ENCODE data around the gene CLDN4.
"Not testable (repeated sequence)": the region's sequence is repeated elsewhere in the genome, so short reads cannot be mapped to it uniquely, and the experiment has no call there.

The CLDN4 gene

DNA sequence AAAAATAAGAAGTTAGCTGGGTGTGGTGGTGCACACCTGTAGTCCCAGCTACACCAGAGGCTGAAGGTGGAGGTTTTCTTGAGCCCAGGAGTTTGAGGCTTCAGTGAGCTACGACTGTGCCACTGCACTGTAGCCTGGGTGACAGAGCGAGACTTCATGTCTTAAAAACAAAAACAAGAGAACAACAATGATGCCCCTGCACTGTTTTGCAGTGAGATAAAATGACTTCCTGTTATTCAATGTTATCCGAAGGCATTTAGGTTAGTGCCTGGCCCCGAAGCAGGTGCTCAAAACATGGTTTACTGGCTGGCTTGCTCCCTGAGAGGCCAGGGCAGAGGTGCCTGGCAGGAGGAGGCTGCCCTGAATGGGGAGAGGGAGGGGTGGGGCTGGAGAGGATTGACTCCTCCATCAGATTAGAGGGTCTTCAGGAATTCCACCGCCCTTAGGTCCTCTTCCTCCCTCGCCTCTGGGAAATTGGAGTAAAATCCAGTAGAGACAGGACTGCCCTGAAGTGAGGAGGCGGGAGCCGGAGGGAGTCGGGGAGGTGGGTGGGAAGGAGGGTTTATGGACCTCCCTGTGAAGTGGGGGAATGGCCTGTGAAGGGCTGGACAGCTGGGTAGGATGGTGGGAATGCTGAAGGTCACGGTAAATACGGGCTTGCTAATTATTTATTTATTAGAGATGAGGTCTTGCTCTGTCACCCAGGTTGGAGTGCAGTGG lies 6.8 kb upstream of the CLDN4 start:
- no peak for DNase-seq

DNA sequence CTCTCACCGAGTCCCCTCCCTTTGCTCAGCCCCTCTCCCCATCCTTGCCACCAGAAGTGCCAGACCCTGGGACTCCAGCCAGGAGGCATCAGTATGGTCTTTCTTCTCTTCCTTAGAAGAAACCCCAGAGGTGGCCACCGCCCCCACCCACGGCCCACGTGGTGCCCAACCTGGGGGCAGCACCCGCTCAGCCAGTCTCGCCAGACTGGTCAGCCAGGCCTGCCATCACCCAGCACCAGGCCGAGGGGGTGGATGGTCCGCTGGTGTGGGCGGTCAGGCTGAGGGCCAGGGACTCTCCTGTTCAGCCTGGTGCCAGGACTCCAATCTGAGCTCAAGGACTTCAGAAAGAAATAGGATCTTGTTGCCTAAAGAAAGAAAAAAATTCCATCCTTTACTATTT lies 5.8 kb upstream of the CLDN4 start:
- no peak for DNase-seq

DNA sequence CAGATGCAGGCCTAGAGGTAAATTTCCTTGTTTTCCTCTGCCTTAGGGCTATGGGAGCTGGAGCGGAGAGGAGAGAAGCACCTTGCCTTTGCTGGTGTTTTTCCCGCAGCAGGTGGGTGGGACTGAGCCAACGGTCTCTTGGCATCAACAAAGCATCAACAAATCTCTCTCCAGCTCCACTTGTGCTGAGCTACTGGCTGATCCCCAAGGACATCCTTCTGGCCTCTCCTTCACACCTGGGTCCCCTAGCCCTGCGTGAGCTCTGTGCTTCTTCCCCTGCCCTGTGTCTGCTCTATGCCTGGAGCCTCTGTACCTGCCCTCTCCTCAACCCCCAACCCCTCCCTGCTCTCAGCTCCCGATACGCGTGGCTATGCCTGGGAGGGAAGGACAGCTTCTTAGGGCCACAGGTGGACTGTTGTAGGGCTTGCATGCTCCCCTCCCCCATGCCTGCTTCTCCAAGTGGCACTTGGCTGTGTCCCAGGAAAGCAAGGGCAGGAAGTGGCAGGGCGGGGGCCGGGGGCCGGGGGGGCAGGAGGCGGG lies 3.2 kb upstream of the CLDN4 start:
- peak; percentile 95 for DNase-seq

DNA sequence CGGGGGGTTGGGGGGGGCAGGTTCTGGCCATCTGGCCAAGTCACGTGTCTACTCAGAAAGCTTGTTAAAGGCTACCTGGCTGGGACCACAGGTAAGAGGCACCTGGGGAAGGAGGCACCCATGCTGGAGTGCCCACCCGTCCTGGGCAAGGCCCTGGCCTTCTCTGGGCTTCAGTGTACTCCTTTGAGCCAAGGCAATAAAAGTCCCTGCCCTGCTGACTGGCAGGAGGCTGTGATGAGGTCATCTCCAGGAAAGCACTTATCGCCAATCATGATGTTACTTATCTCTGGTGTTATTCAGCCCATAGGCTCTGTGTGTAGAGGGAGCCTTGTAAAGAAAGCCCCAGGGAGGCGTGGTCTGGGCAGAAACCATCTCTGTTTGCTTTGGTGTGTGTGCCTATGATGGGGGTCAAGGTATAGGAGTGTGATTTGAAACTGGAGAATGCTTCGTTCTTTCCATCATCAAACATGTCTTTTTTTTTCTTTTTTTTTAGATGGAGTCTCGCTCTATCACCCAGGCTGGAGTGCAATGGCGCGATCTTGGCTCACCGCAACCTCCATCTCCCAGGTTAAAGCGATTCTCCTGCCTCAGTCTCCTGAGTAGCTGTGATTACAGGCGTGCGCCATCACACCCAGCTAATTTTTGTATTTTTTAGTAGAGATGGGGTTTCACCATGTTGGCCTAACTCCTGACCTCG lies 2.5 kb upstream of the CLDN4 start:
- peak; percentile 95 for DNase-seq

DNA sequence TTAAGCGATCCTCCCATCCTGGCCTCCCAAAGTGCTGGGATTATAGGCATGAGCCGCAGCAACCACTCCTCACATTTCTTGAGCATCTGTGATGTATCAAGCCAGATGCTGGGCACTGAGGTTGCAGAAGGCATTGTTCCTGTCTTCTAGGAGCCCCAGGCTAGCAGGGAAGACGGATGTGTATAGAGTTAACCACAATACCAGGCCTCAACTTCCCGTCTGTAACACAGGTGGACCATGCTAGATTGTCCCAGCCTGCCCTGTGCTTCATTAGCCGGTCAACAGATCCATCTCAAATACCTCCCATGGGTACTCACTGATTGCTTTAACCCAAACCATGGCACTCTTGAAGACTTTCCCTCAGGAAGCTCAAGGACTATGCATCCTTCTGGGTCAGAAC lies 1.8 kb upstream of the CLDN4 start:
- no peak for DNase-seq

DNA sequence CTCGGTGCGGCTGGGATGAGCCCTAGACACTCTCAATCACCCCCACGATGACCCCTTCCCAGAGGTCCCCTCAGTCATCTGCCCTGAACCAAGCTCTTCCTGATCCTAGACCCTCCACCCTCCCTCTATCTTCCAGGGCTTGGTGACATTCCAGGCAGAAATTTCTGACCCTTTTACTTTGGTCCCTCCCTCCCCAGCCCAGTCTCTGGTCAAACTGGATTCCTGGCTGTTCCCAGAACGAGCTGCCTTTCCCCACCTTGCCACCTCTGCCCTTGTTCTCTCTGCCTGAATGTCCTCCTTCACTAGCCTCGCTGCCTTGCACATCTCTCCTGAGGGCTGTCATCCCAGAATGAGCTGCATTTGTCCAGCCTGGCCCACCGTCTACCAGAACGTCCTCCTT lies 1.3 kb upstream of the CLDN4 start:
- DNase-seq, result no peak

DNA sequence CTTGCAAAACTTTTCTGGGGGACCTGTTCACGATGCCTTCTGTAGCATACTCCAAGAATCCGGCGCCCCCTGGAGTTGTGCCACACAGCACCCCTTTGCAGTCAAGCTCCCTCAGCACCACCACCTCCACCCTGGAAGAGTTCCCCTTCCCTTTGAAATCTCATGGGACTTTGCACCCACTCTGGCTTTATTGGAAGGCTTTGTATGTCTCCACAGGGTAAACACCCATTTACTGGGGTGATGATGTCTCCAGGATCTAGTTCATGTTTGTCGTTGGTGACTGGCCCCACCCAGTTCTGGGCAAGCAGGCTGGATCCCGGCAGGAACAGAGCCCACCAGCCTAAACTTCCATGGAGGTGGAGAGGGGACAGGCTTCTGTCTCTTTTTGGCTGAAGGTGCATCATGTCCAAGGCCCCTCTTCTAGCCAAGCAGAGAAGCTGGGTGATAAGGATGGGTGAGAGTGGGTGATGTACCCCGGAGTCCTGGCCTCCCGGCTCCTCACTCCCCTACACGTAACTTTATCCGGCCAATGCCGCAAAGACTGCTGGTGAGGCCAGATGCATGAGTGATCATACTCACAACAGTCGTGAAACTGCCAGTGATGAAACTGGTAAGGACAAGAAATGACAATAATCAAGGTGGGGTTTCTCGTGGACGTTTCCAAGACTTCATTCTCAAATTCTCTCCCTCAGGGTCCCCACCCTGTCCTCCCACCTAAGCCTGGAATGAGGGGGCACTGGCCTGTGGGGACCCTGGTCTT lies 695 bp upstream of the CLDN4 start:
- DNase-seq, result no peak

DNA sequence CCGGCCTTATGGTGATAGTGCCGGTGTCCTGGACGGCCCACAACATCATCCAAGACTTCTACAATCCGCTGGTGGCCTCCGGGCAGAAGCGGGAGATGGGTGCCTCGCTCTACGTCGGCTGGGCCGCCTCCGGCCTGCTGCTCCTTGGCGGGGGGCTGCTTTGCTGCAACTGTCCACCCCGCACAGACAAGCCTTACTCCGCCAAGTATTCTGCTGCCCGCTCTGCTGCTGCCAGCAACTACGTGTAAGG lies 713 bp downstream of the CLDN4 start:
- DNase-seq, result no peak

DNA sequence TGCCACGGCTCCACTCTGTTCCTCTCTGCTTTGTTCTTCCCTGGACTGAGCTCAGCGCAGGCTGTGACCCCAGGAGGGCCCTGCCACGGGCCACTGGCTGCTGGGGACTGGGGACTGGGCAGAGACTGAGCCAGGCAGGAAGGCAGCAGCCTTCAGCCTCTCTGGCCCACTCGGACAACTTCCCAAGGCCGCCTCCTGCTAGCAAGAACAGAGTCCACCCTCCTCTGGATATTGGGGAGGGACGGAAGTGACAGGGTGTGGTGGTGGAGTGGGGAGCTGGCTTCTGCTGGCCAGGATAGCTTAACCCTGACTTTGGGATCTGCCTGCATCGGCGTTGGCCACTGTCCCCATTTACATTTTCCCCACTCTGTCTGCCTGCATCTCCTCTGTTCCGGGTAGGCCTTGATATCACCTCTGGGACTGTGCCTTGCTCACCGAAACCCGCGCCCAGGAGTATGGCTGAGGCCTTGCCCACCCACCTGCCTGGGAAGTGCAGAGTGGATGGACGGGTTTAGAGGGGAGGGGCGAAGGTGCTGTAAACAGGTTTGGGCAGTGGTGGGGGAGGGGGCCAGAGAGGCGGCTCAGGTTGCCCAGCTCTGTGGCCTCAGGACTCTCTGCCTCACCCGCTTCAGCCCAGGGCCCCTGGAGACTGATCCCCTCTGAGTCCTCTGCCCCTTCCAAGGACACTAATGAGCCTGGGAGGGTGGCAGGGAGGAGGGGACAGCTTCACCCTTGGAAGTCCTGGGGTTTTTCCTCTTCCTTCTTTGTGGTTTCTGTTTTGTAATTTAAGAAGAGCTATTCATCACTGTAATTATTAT lies 1.2 kb downstream of the CLDN4 start:
- DNase-seq, result no peak

DNA sequence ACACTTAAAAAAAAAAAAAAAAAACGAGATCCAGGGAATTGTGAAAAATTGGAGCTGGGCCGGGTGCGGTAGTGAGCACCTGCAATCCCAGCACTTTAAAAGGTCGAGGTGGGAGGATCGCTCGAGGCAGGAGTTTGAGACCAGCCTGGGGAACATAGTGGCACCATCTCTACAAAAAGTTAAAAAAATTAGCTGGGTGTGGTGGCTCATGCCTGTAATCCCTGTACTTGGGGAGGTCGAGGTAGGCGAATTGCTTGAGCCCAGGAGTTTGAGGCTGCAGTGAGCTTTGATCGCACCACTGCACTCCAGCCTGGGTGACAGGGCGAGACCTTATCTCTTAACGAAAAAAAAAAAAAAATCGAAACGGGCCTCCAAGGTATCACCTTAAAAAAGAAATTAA lies 2.0 kb downstream of the CLDN4 start:
- DNase-seq, result no peak

DNA sequence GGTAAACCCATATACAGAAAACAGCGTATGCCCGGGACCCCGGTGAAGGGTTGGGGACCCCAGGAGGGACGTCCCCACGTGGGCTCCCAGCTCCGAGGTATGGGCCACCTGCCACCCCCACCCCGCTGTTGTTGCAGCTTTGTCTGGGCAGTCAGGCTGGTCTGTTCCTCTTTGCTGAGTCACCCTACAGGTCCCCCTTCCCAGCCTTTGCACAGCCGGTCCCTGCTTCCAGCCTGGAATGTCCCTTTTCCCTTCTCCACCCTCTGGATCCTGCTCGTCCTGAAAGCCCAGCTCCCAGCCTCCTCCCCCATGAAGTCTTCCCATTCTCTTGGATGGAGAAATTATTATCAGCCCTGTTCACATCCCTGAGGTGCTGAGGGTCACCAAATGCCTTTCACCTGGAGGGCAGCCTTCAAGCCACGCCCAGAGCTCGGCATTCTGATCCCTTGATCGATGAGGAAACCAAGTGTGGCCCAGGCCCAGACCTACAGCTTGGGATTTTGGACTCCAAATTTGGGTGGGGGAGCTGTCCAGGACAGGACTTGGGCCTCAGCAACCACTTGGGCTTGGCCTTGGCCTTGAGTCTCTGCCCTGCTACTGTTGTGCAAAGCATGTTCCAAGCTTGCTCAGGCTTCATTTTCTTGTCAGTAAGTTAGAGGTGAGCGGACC lies 2.6 kb downstream of the CLDN4 start:
- DNase-seq, result no peak

DNA sequence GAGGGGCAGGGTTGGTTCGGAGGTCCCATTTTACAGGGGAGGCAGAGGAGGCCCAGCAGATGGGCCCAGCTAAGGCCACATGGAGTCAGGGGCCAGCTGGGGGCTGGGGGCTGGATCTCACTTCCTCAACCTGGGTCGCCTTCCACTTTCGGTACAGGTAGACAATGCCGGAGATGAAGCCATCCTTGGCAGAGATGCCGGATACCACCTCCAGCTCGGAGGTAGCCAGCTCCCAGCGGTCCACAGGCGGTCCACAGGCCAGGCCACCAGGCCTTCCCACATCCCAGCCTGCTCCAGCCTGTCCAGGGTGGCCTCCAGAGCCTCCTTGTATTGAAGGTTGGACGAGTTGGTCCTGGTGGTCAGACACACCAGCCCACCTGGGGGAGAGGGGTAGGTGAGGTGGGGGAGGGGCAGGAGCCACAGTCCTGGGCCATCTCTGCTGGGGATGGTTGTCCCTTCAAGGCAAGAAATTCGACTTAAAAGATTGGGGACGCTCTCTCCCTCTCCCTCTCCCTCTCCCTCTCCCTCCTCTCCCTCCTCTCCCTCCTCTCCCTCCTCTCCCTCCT lies 3.9 kb downstream of the CLDN4 start:
- no peak for DNase-seq

DNA sequence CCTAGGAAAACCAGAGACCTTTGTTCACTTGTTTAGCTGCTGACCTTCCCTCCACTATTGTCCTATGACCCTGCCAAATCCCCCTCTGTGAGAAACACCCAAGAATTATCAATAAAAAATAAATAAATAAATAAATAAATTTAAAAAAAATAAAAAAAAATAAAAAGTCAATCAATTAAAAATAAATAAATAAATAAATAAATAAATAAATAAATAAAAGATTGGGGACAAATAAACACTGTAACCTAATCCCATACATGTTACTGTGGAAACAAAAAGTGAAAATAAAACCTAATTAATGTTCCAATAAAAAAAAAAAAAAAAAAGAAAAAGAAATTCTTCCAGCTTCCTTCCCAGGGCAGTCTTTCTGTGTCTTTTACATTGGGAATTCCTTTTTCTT lies 6.4 kb downstream of the CLDN4 start:
- DNase-seq, result not testable (repeated sequence)

DNA sequence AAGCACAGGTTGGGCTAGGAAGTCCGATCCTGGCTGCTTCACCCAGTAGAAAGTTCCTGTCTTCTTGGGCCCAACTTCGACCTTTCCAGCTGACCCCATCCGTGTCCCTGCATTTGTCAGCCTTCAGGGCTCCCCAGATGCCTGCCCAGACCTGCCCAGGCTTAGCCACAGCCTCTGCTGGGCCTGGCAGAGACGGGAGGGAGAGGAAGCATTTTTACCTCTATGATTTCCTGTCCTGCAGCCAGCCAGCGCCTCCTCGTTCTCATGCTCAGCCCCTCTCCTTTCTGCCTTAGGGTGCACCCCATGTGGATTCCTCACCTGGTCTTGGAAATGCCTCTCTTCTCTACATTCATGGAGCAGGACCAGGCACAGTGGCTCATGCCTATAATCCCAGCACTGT lies 7.8 kb downstream of the CLDN4 start:
- no peak for DNase-seq

DNA sequence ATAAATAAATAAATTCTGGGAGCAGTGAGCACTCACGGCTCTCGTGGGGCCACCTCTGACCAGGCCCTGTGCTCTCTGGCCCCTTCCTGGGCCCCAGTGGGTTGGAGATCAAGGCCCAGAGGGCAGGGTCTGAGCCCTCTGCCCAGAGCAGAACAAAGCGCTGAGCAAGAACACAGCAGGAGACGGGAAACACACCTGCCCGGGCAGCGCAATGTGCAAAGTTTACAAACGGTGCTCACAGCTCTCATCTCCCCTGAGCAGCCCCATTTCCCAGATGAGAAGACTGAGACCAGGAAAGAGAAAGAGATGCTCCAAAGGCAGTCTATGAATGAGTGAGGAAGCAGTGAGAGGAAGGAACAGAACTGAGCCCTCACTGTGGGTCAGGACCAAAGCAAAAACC lies 8.5 kb downstream of the CLDN4 start:
- no peak for DNase-seq

DNA sequence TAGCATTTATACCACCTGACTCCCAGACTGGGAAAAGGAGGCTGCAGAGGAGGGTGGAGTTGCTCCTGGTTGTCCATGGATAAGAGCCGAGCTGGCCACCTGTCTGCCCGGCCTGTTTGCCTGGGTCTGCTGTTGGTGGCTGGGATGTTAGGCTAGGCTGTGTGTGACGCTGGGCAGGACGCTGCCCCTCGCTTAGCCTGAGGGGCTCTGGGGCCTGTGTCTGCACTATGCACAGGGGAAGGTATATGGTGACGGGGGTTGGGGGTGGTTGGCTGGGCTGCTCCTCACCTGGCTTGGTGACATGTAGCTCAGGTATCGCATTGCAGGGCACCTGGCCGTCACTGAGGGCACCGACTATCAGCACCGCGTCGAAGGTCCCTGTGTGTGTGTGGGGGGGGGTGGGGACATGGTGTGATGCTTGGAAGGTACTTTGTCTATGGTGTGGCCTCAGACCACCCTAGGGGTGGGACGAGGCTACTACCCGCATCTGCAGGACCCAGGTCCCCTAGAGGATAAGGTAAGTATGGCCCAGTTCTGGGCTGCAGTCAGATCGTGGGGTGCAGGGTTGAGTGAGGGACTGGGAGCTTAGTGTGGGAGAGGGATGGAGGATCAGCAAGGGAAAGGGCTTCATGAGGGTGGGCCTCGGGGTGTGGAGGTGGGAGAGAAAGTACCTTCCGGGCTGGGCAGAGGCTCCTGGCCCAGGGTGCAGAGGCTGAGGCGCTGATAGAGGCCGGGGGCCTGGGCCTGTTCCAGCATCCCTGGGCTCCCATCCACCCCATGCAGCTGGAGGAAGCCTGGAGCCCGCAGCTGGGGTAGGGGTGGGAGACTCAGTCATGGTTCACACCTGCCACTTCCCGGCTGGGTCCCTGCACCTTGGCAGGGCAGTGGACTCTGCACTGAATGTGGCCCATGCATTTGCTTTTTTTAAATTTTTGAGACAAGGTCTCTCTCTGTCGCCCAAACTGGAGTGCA lies 9.2 kb downstream of the CLDN4 start:
- no peak for DNase-seq

DNA sequence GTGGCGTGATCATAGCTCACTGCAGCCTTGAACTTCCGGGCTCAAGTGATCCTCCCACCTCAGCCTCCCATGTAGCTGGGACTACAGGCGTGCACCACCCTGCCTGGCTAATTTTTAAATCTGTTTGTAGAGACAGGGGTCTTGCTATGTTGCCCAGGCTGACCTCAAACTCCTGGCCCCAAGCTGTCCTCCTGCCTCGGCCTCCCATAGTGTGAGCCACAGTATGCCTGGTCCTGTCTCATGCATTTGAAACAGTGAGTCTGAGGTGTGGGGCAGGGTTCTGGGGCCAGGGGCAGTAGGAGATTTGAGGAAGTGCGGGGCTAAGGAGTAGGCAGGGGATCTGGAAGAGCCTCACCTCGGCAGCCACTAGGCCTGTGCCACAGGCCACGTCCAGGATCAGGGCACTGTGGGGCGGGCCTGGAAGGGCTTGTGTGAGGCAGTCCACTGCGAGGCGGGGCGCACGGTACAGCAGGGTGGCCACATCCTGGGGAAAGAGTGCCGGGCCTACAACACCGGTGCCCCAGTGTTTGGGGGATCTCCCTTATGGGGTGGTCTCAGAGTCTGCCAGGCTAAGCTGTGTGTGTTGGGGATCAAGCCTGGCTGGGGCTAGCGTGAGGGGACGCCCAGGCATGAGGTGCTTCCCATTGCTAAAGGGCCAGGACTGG lies 10.1 kb downstream of the CLDN4 start:
- no peak for DNase-seq

DNA sequence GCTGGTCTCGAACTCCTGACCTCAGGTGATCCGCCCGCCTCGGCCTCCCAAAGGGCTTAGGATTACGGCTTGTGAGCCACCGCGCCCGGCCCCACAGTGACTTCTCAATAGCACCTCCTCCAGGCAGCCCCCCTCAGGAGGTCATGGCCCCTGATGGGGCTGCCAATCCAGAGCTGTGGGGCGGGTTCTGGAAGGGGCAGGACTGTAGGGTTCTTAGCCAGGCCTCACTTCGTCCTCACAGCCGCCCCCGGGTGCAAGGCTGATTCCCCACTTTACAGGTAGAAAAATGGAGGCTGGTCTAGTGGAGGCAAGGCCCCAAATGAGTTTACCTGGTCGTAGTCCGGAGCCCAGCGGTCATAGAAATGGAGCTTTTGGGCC lies 10.9 kb downstream of the CLDN4 start:
- DNase-seq, result no peak

DNA sequence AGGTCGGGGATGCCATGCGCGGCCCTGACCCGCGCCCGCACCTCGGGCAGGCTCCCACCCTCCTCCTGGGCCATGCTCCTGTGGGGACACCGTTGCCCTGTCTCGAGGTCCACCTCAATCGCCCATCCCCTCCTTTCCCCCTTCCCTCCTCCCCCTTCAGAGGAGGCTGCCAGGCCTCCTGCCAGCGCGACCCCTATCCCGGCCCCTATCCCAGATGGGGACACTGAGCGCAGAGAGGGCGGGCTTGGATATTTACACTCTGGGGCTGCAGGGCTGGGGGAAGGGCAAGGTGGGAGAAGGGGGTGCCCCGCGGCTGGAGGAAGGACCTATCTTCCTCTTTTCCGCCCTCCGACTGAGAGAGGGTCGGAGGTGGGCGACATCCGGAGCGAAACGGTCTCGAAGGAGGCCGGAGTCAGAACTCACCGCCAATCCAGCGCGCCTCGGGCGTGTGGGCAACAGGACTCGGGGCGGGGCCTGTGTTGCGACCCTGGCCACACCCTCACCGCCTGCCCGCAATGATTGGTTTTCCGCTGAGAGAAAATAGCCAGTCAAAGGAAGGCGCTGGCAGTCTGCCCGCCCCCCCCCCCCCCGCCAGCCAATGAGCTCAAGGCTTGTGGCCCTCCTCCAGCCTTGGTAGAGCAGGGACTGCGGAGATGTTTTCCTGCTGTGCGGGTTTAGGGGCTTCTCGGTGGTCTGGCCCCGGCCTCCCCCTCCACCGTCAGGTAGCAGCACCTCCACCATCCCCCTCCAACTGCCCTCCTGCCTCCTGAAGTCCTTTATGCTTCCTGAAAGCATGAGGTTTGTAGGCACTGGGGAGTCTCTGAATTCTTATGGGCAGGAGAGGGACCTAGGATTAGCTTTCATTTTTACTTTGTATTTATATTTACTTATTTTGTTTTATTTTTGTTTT lies 11.5 kb downstream of the CLDN4 start, which contains the start of gene METTL27:
Gene METTL27 (minus strand): TSS at position 450 of the 910 bp plus-strand sequence. CDS start 376 bp downstream, at position 74.
- peak; percentile 78 for DNase-seq
